Embryonic facial prominence (tissue), 1 donor: ENCODE data around the gene DDAH1.
A peak's percentile ranks its signal among the peaks of the same experiment; 100 is the strongest.

Source experiments
- DNase-seq: peaks from one replicate; pipeline ENCODE4 v3.0.0-alpha.2; 2016; ENCODE audit errors: extremely low spot score

DDAH1 gene

DNA sequence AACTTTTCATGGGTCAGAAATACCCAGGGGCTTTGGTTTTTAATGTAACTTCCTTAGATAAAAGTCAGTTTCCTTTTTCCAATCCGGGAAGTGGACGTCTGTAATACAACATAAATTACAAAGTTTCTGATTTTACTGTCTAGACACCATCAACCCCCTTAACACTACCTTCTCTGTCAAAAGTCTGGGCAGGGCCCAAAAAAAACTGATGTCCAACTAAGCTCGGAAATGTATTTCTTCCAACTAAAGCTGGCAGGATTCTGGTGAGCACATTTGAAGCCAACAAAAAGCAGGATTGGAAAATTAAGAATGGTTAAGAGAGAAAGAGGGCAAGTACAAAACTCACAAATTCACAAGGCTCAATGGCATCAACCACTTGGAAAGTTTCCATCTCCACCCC, 24.3 kb downstream of the DDAH1 start:
- DNase-seq, result no peak

- DNase-seq, result no peak
These were observed 26.6 kb downstream of the DDAH1 start for GRCh38 chr1:85438353-85438752.

DNA sequence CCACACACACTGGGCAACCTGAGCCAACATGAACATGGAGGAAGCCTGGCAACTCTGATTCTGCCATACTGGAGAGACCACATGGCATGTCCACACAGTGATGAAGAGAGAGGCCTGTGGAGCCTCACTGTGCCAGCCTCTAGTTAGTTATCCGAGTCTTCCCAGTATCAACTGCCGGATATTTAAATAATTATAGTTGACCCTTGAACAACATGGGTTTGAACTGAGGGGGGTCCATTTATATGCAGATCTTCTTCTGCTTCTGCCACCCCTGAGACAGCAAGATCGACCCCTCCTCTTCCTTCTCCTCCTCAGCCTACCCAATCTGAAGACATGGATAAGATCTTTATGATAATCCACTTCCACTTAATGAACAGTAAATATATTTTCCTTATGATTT, 27.8 kb downstream of the DDAH1 start:
- DNase-seq, result no peak

GRCh38 chr1:85433096-85433495, 31.9 kb downstream of the DDAH1 start:
- DNase-seq, result no peak

DNA sequence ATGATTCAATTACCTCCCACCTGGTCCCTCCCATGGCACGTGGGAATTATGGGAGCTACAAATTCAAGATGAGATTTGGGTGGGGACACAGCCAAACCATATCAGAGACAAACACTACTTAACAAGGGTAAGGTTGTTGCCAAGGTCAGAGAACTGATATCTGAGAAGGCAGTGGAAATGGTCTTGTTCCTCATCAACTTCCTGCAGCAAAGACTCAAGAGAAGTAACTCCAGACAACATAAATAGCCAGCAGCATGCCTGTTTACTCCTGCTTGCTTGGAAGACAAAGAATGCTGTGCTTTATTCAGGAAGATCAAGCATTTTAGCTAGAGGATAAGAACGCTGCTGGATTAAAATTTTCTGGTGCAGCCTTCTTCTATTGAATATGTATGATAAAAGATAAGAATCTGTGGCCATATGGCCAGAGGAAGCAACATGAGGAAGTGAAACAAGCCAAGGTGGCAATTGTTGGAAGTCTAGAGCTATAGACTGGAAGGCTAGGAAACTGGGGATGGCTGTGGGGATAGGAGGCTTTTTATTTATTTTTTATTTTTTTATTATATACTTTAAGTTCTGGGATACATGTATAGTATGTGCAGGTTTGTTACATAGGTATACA, 36.4 kb downstream of the DDAH1 start:
- no peak for DNase-seq

- DNase-seq, result no peak
These were observed 37.1 kb downstream of the DDAH1 start for GRCh38 chr1:85427849-85428248.

DNA sequence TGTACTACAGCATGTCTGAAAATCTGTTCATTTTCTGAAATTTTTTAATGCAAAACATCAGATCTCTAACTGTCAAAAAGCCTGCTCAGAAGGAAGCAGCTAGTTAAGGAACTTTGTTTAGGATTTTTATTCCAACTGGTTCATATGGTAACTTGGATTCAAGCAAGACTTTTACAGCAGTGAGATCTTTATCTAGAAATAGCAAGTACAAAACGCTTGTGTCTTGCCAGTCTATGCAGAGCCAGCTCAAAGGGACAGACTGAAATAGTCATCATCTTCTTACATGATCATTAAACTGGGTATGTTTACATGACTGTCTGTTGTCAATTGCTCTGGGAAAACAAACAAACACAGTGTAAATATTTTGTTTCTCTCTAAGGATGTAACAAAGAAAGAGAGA, 37.6 kb downstream of the DDAH1 start:
- DNase-seq, result no peak

- no peak for DNase-seq
These were observed 43.8 kb downstream of the DDAH1 start for GRCh38 chr1:85421179-85421578.

GRCh38 chr1:85420199-85420598, 44.8 kb downstream of the DDAH1 start:
- DNase-seq, result no peak

DNA sequence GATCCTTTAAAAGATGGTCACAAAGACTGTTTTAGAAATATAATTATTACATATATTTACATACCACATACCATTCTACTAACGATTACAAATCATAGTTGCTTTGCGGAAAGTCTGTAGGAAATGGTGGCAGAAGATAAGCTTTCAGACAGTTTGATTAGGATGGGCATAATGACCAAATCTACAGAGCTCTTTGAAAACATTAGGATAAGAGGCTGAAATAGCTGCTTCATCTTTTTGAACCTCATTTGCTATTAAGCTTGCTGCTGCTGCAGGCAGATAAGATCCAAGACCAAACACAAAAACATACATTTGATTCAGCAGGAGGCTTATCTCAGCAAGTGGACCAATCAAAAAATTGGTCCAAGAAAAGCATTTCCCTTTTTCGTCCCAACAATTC, 47.1 kb downstream of the DDAH1 start:
- no peak for DNase-seq

DNA sequence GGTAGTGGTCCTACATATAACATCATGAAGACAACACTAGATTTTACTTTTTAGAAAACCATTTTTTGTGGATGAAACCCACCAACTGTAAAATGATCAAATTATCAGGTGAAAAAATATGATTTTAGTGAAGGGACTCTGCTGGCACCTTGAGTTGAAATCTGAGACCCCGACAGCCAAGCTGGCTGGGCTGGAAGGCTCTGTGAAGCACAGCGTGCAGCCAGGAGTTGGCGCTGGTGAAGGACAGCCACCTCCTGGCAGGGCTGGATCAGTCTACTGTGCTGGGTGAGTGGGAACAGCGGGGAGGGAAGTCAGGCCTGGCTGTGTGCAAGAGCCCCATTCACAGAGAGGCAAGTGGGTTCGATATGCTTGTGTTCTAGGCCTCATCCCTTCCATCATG, 47.9 kb downstream of the DDAH1 start:
- no peak for DNase-seq

GRCh38 chr1:85413169-85413568, 51.8 kb downstream of the DDAH1 start:
- DNase-seq, result no peak

GRCh38 chr1:85411567-85412305, 53.2 kb downstream of the DDAH1 start:
- no peak for DNase-seq

- DNase-seq, result no peak
These were observed 55.4 kb downstream of the DDAH1 start for GRCh38 chr1:85409516-85409915.

- no peak for DNase-seq
These were observed 57.1 kb downstream of the DDAH1 start for GRCh38 chr1:85407746-85408377.

GRCh38 chr1:85406887-85407533, 57.9 kb downstream of the DDAH1 start:
- DNase-seq, result peak; percentile 60

DNA sequence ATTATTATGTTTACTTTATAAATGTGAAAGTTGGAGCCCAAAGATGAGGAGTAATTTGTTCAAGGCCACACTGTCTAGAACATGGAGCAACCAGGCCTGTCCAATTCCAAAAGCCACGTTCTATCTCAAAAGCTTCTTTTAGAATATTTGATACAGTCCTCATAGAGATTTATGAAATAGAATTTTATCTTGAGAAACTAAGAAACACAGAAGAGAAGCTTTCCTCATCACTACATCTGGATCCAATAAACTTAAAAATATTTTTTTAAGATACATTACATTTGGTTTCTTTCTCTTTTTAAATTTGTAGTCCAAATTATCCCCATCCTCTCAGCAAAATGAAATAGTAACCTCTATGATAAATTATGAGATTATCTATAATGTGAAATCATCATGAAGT, 58.9 kb downstream of the DDAH1 start:
- no peak for DNase-seq

DNA sequence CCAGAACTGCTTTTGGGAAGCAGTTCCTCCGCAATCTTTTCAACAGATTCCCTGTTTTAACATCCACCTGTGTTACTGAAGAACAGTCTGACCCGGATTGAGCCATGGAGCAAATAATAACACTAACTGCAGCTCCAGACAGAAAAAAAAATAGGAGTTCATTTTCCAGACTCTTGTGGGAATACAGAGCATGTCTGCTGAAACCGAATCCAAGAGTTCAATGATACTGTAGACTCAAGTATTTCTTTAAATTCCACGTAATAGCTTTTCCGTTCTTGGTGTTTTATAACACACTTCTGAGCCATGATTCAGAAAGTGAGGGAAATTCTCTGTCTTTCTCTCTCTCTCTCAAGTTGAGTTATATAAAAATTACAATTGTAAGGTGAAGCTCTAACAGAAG, 60.6 kb downstream of the DDAH1 start:
- peak; percentile 52 for DNase-seq

DNA sequence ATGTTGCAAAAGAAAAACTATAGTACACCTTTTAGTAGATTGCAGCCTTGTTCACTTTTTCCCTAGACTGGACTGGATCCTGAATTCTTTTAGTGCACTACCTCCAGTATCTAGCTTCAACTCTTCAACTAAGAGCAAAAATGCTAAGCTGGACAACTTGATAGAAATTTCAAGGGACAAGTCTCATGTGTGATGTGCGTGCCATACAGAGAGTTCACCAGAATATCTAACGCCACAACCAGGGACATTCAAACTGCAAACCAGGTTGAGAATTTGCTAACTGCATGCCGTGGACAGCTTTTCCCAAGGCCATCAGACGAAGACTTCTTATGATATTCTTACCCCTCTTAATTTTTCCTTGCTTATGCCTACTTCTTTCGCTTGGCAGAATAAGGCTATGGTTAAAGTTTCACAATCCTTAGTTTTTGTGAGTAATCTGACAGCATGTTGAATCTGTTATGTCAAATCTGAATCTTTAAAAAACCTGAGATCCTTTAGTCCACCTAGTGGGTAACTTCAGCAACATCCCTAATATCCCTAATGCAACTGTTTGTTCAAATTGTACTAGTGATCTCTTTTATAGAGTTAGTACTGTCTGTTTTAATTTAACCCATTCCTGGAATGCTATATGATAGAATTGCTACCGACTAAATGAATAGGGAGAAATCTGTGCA, 66.4 kb downstream of the DDAH1 start:
- no peak for DNase-seq

DNA sequence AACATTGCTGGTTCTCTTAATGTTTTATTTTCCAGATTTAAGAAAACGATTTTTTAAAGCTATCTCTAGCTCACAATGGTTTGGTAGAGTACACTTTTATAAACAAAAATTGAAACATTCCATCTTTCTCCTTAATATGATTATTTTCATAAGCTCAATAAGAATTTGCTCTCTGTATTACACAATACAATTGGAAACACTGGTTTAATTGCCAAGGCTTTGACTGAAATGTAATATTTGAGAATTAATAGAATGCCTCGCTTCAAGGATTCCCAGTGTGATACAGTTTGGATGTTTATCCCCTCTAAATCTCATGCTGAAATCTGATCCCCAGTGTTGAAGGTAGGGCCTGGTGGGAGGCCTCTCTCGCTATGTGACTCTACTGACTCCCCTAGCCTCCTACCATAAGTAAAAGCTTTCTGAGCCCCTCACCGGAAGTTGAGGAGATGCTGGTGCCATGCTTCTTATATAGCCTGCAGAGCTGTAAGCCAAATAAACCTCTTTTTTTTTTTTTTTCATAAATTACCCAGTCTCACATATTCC, 67.4 kb downstream of the DDAH1 start:
- DNase-seq, result no peak

DNA sequence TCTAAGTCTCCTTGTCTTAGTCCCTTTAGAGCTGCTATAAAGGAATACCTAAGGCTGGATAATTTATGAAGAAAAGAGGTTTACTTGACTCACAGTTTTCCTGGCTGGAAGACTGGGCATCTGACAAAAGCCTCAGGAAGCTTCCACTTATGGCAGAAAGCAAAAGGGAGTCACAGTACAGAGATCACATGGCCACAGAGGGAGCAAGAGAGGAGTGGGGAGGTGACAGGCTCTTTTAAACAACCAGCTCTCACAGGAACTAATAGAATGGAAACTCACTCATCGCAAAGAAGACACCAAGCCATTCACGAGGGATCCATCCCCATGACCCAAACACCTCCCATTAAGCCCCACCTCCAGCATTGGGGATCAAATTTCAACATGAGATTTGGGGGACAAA, 68.8 kb downstream of the DDAH1 start:
- no peak for DNase-seq

- no peak for DNase-seq
These were observed 70.8 kb downstream of the DDAH1 start for GRCh38 chr1:85394130-85394529.
